Renal cortical epithelial cell (primary cell): ENCODE data around the gene ASAH2B. TPM values are rescaled to one million over a fixed set of nuclear protein-coding genes. Genes with fewer than 3 reads are reported as not detected.

Experiments used
- DNase-seq: peaks from one replicate; pipeline ENCODE4 v3.0.0-alpha.2; 2011; ENCODE audit warnings: low read depth
- total RNA-seq: library from RNA; depleted of rRNA; stranded (reverse); fragments of >200 nt; gene quantifications from 2 replicates; pipeline ENCODE4 v1.2.3, GENCODE V29; 2014

Gene ASAH2B
- total RNA-seq, 1 donor from 2014 or later, result 3.3 TPM

DNA sequence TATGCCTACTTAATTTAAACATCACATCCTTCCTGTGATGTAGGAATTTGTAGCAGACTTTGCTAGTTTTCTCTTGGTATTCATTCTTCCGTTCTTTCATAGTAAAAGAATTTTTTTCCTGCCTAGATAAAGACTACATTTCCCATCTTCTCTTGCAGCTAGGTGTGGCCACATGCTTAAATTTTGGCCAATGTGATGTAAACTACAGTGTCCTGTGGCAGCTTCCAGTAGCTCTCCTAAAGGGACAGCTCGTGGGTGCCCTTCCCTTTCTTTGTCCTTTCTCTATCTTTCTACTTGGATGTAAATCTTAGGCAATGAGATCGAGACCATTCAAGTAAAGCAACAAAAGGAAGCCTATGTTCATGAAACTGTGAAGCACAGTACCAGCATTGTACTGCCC, 58.6 kb downstream of the ASAH2B start:
- no peak for DNase-seq

DNA sequence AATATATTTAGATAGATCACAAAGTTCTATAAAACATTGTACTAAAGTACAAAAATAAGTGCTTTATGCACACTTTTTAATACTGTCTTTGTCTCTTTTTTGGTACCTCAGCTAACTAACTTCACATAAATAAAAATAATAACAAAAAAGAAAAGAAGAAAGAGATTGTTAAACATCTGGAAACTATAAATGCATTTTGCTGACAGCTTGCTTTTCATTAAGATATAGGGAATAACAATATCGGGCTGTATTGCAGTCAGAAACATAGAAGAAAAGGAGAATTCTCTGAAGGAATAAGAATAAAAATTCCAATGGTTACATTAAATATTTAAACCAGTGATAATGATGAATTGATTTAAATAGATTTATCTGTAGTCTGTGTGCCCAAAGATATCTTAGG, 59.9 kb downstream of the ASAH2B start:
- no peak for DNase-seq

DNA sequence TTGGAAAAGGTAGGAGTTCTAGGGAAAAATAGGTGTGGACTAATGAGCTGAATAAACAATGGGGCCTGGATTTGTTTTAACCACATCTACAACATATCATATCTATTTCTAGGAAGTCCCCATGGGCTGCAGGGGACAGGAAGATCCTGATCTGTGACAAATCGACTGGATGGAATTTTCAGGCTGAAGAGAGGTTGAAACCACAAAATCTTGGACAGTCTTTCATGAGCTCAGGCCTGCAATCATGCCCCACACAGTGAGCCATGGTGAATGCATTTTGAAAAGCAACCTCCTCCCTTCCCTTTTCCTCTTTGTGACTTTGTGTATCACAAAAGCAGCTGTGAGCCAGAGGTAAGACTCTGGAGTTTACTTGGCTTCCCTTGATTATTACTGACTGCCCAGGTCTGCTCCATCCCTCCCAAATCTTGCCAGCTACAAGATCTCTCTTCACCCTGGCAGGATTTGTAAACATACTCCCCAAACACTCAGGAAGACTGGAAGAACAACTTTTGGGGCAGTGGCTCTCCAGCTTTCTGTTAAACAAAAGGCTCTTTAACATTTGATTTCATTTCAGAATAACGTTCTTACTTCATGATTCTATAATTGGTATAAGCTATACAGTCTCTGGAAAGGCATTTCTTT, 66.4 kb downstream of the ASAH2B start:
- no peak for DNase-seq

DNA sequence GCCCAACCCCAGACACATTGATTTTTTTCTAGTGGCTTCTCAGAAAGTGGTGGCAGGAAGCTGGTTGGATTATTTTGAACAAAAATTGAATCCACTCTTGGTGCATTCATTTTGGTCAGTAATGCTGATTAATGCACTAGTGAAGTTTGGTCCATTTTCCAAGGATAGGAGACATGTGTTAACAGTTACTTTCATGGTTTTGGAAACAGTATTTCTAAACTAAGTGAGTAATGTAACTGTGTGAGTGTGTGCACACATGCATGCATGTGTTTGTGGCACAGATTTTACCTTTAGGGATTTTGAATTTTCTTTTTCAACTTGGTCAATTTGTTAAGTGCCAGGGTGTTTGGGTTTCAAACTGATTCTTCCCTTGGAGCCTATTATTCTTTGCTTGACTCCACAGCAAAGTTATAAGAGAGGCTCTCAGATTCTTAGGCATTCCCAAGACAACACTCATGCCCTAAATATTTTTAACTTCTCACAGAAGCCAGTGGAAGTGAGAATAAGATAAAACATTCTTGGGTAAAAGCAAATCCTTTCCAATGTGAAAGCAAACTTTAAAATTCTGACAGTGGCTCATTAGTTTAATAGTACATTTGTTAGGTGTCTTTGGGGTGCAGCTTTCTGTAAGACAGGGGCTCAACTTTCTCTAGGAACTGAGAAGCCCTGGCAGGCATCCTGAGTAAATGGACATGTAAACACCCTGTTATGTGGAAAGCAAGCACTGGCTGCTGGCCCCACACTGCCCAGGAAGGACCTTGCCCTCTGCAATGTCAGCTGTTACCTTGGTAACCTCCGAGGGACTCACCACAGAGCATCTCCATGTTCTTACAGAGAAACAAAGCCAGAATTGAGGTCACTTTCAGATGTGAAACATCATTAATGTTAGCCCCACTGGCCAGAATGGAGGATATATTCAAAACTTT, 68.4 kb downstream of the ASAH2B start:
- peak; percentile 58 for DNase-seq

Other genes starting within 250 kb of the ASAH2B start
- 43.5 and 59.6 TPM in 2 replicates for gene SGMS1, start 116.0 kb upstream of the ASAH2B start, total RNA-seq
- 0.05 TPM in 1 of 2 replicates, not detected in the other for gene A1CF, start 145.7 kb downstream of the ASAH2B start, total RNA-seq